HG02970 (cell line): ENCODE data around the gene COX15.
A peak's percentile ranks its signal among the peaks of the same experiment; 100 is the strongest.
"Not testable (repeated sequence)": the region's sequence is repeated elsewhere in the genome, so short reads cannot be mapped to it uniquely, and the experiment has no call there.

Experiments
- ATAC-seq: cut with Tn5 transposase; IDR thresholded peaks from one replicate; pipeline ENCODE4 v1.9.1; 2021; ENCODE audit warnings: mild to moderate bottlenecking, moderate library complexity, moderate number of reproducible peaks; ENCODE audit not compliant: unreplicated experiment, low FRiP score

The COX15 gene

DNA sequence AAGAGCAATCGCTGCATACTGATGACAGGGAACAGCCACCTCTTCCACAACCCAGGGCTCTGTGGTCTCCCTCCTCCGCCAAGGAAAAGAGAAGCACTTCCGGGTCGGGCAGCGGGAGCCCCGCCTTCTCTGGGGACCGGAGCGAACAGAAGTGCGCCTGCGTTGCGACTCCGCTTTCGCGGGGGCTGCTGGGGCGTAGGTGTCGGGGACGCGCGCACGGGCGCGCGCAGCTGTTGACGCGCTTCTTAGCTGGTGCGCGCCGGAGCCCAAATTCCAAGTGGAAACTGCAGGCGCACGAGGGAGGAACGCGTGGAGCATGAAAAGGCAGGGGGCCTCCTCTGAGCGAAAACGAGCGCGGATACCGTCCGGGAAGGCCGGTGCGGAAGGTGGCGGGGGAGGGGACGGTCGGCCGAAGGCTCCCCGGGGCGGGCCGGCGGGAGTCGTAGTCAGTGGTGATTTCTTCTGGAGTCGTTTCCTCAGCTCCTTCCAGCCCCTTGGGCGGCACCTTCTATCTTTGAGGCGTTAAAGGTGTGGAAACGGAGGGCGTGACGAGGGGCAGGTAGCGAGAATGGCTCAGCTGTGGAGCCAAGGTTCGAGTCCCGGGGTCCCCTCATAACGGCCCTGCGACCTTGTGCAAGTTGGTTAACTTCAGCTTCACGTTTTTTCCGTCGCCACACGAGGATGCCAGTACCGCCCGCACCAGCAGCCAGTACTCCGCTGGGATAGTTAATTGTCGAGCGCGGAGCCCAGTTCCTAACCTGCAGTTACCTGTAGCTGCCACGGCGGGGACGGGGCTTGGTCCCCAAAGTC lies at the start of gene COX15, which contains the start of gene CUTC:
COX15 (minus strand) TSS at position 95 of the 810 bp plus-strand sequence; CDS start at position 17, 78 bp downstream.
CUTC (plus strand) TSS at position 202 of the 810 bp plus-strand sequence; CDS start at position 317, 115 bp downstream.
- ATAC-seq, result peak; percentile 89

DNA sequence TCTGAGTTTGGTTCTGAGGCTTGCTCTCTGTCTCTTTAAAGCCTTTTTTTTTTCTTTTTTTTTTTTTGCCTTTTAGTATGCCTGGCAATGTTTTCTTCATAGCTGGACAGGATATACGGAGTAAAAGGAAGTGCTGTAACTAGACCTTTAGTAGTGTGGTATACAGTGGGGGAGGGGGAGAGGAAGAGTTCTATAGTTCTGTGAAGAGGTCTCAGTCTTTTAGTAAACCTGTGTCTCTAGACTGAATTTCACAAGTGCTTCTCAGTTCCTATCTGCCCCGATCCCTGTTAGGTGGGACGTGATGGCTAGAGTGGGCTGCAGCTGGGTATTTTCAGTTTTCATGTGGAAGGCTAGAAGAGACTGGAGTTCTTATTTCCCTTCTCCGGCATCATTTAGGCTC lies 47.4 kb upstream of the COX15 start:
- no peak for ATAC-seq

- ATAC-seq, result no peak
Observed at GRCh38 chr10:99777918-99778714, 46.2 kb upstream of the COX15 start.

- ATAC-seq, result no peak
Observed at GRCh38 chr10:99775850-99776249, 43.9 kb upstream of the COX15 start.

GRCh38 chr10:99770408-99771045 lies 38.6 kb upstream of the COX15 start:
- ATAC-seq, result no peak

DNA sequence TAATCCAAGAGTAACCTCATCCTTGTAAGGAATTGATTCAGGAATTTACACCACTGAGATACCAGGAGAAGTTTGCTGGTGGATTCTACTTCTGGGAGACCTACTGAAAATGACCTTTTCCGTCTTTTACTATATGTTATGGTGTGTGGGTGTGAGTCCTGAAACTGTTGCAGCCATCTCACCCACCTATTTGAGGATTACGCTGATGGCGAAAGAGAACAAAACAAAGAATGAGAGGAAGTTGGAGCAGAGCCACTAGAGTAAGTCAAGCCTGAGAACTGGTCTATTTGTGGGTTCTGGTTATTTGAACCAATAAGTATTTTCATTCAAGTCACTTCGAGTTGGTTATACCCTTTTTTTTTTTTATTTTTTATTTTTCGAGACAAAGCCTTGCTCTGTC lies 37.8 kb upstream of the COX15 start:
- ATAC-seq, result no peak

DNA sequence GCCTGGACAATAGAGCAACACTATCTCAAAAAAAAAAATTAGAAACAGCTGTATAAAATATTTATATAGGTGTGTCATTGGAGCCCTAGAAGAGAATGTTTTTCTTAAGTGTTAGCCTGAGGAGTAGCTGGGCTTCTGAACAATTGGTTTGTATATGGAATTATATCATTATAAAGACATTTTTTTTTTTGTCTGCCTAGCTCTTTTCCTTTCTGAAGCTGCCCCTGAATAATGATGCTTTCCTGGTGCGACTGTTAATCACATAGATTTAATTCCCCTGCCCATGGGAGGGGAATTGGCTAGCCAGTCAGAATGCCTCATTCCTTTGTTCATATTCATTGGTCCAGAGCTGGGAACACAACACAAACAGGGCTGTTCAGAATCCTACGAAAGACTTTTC lies 36.6 kb upstream of the COX15 start:
- no peak for ATAC-seq

GRCh38 chr10:99767901-99768300 lies 36.0 kb upstream of the COX15 start:
- ATAC-seq, result no peak

DNA sequence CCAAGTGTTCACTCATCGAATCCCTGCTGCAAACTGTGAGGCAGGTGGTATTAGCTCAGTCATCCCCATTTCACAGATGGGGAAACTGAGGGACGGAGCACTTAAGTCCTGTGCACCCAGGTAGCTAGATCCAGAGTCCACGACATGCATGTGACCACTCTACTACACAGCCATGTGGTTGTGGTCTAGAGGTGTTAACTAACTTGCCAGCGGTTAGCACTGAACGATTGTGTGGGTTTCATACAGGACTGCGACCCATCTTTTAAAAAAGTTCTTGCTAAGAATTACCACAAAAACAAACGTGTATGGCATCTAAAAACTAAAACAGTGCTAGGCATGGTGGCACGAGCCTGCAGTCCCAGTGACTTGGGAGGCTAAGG lies 34.4 kb upstream of the COX15 start:
- no peak for ATAC-seq

- no peak for ATAC-seq
Observed at GRCh38 chr10:99765672-99766301, 33.9 kb upstream of the COX15 start.

- no peak for ATAC-seq
Observed at GRCh38 chr10:99761365-99761764, 29.4 kb upstream of the COX15 start.

DNA sequence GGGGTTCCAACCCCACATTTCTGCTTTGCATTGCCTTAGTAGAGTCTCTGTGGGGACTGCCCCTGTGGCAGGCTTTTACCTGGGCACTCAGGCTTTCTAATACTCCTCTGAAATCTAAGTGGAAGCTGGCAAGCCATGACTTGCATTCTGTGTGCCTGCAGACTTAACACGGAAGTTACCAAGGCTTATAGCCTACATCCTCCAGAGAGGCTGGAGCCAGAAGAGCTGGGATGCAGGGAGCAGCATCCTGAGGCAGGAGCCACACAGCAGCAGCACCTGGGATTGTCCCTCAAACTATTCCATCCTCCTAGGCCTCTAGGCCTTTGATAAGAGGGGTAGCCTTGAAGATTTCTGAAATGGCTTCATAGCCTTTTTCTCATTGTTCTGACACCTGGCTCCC lies 28.4 kb upstream of the COX15 start:
- no peak for ATAC-seq

DNA sequence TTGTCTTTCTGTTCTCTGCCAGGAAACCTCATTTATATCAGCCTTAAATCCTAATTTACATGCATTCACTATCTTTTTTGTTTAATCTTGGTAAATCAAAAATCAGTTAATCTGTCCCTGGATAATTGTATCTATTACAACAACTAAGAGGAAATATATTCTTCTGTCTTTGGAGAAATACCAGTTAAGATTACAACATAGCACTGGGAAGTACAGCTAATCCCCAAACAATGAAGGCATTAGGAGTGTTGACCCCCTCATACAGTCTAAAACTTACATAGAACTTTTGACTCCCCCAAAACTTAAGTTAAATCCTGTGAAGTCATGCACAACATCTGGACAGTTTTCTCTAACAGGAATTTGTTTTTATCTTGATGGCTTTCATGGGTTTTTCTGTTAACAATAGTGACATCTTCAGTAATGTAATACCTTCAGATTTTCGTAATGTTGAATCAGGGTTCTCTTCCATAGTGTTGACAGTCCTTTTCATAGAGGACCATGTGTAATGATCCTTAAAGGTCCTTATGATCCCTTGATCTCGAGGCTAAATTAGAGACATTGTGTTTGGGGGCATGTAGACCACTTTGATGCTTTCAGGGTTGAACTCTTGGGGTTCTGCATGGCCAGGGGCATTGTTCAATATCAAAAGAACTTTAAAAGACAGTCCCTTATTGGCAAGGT lies 26.4 kb upstream of the COX15 start:
- no peak for ATAC-seq

DNA sequence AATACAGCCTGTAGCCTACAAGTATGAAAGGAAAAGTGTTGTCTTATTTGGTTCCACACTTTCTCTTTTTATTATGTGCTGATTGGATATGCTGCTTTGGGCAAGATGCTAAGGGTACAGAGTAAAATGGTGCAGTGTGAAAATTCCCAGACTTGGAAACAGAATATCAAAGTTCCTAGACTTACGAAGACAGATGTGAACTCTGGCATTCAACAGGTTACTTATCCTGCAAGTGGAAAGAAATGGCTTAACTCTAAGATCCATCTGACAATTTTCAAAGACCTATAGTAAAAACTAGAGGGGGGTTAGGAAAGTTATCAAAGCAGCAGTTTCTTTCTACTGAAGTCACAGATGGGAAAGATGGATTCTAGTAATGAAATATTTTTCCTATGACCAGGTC lies 24.2 kb upstream of the COX15 start:
- no peak for ATAC-seq

DNA sequence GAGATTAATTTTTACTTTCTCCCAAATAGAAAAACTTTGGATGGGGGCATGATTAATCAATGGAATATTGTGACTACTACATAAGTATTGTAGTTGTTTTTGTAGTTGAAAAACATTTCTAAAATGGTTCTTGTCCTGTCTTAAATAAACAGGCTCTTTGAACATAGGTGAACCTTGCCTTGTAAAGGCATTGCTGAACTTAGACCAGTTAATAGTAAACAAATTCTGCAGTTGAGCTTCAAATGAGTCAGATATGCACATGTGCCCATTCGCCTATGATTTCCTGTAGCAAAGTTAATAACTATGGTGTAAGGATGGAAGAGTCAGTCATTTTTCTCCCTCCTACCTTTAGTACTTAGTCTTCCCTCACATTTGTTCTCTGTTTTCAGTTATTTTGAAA lies 22.7 kb upstream of the COX15 start:
- no peak for ATAC-seq

- no peak for ATAC-seq
Observed at GRCh38 chr10:99750641-99751040, 18.7 kb upstream of the COX15 start.

GRCh38 chr10:99748823-99749451 lies 17.0 kb upstream of the COX15 start:
- ATAC-seq, result no peak

- ATAC-seq, result not testable (repeated sequence)
Observed at GRCh38 chr10:99746166-99746565, 14.2 kb upstream of the COX15 start.

DNA sequence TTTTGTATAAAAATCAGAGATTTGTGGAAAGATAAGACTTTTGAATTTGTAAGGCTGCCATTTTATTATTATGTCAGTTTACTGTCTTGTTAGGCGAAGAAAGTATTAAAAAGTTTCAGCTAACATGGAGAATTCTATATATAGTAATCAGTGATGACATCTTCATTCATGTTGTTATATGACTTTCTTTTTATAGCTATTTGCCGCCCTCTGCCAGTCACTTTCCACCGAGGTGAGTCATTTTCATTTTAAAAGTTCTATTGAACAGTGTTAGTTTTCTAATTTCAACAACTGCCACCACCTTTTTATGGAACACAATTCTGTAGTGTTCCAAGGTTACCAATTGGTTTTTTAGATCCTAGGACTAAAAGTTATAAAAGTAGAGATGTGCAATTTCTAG lies 11.9 kb upstream of the COX15 start:
- ATAC-seq, result no peak

DNA sequence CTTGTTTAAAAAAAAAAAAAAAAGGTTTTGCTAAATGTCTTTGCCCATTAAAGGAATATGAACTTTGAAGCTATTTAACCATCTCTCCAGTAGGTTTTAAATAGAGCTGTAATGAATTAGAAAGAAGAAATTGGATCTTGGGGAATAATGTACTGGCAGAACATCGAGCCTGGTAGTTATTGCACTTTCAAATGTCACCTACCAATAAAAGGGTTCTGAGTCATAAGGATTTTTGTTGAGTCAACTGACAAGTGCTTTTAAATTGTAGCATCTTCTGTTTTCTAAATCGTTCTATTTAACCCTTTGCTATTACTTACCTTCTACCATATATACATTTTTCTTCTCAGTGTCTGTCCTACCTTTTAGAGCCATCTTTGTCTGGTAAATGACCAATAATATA lies 10.8 kb upstream of the COX15 start:
- ATAC-seq, result no peak
